Measurements from ENCODE around the gene ATG4C.
A peak's percentile ranks its signal among the peaks of the same experiment; 100 is the strongest.

ATG4C gene

DNA sequence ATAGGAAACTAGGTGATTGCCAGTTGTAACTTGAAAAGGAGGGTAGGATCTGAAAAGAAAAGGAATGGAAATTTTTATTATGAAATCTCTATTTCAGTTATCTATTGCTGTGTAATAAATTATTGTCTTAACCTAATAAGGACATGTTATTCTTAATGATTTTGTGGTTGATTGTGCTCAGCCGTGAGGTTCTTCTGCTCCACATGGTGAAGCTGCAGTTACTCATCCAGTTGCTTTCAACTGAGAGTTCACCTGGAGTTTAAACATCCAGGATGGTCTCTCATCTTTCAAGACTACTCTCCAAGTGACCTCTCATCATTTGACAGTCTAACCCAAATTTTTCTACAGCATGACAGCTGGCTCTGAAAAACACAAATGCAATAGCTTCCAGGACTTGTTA lies 96.0 kb downstream of the ATG4C start:
- TF ChIP-seq POLR2AphosphoS5 (IDR thresholded peaks at IDR 0.05; ENCODE audit: borderline replicate concordance, low read depth, low read length) (no peak), EZH2 (IDR thresholded peaks at IDR 0.05) (no peak)
- H3K9ac ChIP-seq (ENCODE audit: insufficient read length), result no peak overlapping the region
- H3K27ac ChIP-seq, result no peak overlapping the region
- no peak overlapping the region for H3K4me3 ChIP-seq
- no peaks in the 10 kb centered on the region for H3K9me3 ChIP-seq (ENCODE audit: low read depth, low read length)
- DNase-seq (ENCODE audit: low read depth, low spot score), result no peak
- no peaks in the 10 kb centered on the region for H3K36me3 ChIP-seq (ENCODE audit: insufficient read depth, low read length)

GRCh38 chr1:62882201-62883104 lies 98.5 kb downstream of the ATG4C start:
- no peak overlapping the region for H3K27ac ChIP-seq
- H3K9ac ChIP-seq (ENCODE audit: insufficient read length), result no peak overlapping the region
- DNase-seq (ENCODE audit: low read depth, low spot score), result no peak
- H3K36me3 ChIP-seq (ENCODE audit: insufficient read depth, low read length), result no peaks in the 10 kb centered on the region
- H3K4me3 ChIP-seq, result no peak overlapping the region
- TF ChIP-seq FOXP2 (optimal IDR thresholded peaks at IDR 0.05; ENCODE audit: control extremely low read depth, extremely low read length, insufficient read depth), result no peak
- TF ChIP-seq POLR2AphosphoS5 (IDR thresholded peaks at IDR 0.05; ENCODE audit: borderline replicate concordance, low read depth, low read length), result no peak
- TF ChIP-seq EZH2 (IDR thresholded peaks at IDR 0.05), result no peak
- no peaks in the 10 kb centered on the region for H3K9me3 ChIP-seq (ENCODE audit: low read depth, low read length)

DNA sequence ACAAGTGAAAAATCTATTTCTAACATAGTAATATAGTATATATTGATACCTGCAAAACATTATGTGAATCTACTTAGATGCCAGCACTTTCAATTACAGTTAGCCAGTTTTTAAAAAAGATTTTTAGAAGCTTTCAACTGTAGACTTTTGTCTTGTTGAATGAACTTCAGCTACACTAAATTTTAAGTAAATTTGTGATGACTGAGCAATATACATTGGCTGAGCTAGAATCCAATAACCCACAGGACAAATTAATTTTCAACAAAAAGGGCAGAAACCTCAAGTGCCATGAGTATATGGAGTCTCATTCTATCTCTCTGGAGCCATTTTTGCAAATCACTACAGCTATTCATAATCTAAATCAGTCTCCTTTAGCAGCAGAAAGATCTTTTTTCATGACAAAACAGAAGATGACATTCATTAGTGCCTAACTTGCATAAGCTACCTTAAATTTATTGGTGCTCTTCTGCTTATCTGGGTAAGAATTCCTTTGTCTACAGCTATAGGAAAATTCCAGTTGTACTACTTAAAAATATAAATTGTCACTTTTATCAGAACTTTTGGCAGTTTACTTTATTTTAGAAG lies 100.3 kb downstream of the ATG4C start:
- no peak for TF ChIP-seq EZH2 (IDR thresholded peaks at IDR 0.05)
- no peak for TF ChIP-seq POLR2AphosphoS5 (IDR thresholded peaks at IDR 0.05; ENCODE audit: borderline replicate concordance, low read depth, low read length)
- no peak for TF ChIP-seq FOXP2 (optimal IDR thresholded peaks at IDR 0.05; ENCODE audit: control extremely low read depth, extremely low read length, insufficient read depth)
- no peak overlapping the region for H3K27ac ChIP-seq
- H3K4me3 ChIP-seq, result no peak overlapping the region
- no peaks in the 10 kb centered on the region for H3K9me3 ChIP-seq (ENCODE audit: low read depth, low read length)
- H3K9ac ChIP-seq (ENCODE audit: insufficient read length), result no peak overlapping the region
- DNase-seq (ENCODE audit: low read depth, low spot score), result no peak
- no peaks in the 10 kb centered on the region for H3K36me3 ChIP-seq (ENCODE audit: insufficient read depth, low read length)

DNA sequence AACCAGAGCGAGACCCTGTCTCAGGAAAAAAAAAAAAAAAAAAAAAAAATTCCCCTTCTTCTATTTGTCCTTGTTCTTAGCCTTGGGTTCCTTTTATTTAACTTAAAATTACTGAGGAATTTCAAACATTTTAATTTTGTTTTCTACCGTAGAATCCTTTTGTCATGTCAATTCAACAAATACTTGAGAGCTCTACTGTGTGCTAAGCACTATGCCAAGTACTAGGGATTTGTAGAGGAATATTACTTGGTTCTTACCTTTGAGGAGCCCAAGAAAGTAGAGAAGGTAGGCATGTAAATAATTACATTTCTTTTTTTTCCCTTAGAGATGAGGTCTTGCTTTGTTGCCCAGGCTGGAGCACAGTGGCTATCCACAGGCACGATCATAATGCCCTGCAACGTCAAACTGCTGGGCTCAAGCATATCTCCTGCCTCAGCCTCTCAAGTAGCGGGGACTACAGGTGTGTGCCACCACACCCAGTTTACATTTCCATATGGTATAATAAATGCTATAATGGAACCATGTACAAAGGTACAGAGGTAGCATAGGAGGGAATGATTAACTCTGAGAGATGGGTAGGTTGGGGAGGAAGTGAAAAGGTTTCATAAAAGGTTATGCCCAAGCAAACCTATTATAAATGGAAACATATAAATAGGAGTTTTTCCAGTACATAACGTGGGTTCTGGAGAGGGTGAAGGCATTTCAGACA lies 104.0 kb downstream of the ATG4C start:
- no peak overlapping the region for H3K4me3 ChIP-seq
- H3K9me3 ChIP-seq (ENCODE audit: low read depth, low read length), result no peaks in the 10 kb centered on the region
- H3K36me3 ChIP-seq (ENCODE audit: insufficient read depth, low read length), result no peaks in the 10 kb centered on the region
- H3K9ac ChIP-seq (ENCODE audit: insufficient read length), result no peak overlapping the region
- DNase-seq (ENCODE audit: low read depth, low spot score), result no peak
- no peak overlapping the region for H3K27ac ChIP-seq
- TF ChIP-seq FOXP2 (optimal IDR thresholded peaks at IDR 0.05; ENCODE audit: control extremely low read depth, extremely low read length, insufficient read depth) (no peak), POLR2AphosphoS5 (IDR thresholded peaks at IDR 0.05; ENCODE audit: borderline replicate concordance, low read depth, low read length) (no peak), EZH2 (IDR thresholded peaks at IDR 0.05) (no peak)

- H3K4me3 ChIP-seq, result no peak overlapping the region
- no peaks in the 10 kb centered on the region for H3K9me3 ChIP-seq (ENCODE audit: low read depth, low read length)
- H3K36me3 ChIP-seq (ENCODE audit: insufficient read depth, low read length), result no peaks in the 10 kb centered on the region
- DNase-seq (ENCODE audit: low read depth, low spot score), result peak; percentile 77
- no peak overlapping the region for H3K9ac ChIP-seq (ENCODE audit: insufficient read length)
- no peak overlapping the region for H3K27ac ChIP-seq
- TF ChIP-seq POLR2AphosphoS5 (IDR thresholded peaks at IDR 0.05; ENCODE audit: borderline replicate concordance, low read depth, low read length) (no peak; the same call in 1 of the 2 replicates), FOXP2 (optimal IDR thresholded peaks at IDR 0.05; ENCODE audit: control extremely low read depth, extremely low read length, insufficient read depth) (no peak)
Observed at GRCh38 chr1:62891956-62892562, 108.1 kb downstream of the ATG4C start.

- H3K4me3 ChIP-seq, result no peak overlapping the region
- DNase-seq (ENCODE audit: low read depth, low spot score), result no peak
- no peaks in the 10 kb centered on the region for H3K9me3 ChIP-seq (ENCODE audit: low read depth, low read length)
- no peak overlapping the region for H3K27ac ChIP-seq
- no peak overlapping the region for H3K9ac ChIP-seq (ENCODE audit: insufficient read length)
- H3K36me3 ChIP-seq (ENCODE audit: insufficient read depth, low read length), result no peaks in the 10 kb centered on the region
- no peak for TF ChIP-seq POLR2AphosphoS5 (IDR thresholded peaks at IDR 0.05; ENCODE audit: borderline replicate concordance, low read depth, low read length)
- TF ChIP-seq FOXP2 (optimal IDR thresholded peaks at IDR 0.05; ENCODE audit: control extremely low read depth, extremely low read length, insufficient read depth), result no peak
- no peak for TF ChIP-seq EZH2 (IDR thresholded peaks at IDR 0.05)
Observed at GRCh38 chr1:62897788-62898187, 113.9 kb downstream of the ATG4C start.

GRCh38 chr1:62900566-62900965 lies 116.6 kb downstream of the ATG4C start:
- TF ChIP-seq FOXP2 (optimal IDR thresholded peaks at IDR 0.05; ENCODE audit: control extremely low read depth, extremely low read length, insufficient read depth) (no peak), POLR2AphosphoS5 (IDR thresholded peaks at IDR 0.05; ENCODE audit: borderline replicate concordance, low read depth, low read length) (no peak), EZH2 (IDR thresholded peaks at IDR 0.05) (no peak)
- H3K27ac ChIP-seq, result no peak overlapping the region
- no peaks in the 10 kb centered on the region for H3K36me3 ChIP-seq (ENCODE audit: insufficient read depth, low read length)
- H3K9ac ChIP-seq (ENCODE audit: insufficient read length), result no peak overlapping the region
- no peak overlapping the region for H3K4me3 ChIP-seq
- DNase-seq (ENCODE audit: low read depth, low spot score), result no peak
- no peaks in the 10 kb centered on the region for H3K9me3 ChIP-seq (ENCODE audit: low read depth, low read length)

DNA sequence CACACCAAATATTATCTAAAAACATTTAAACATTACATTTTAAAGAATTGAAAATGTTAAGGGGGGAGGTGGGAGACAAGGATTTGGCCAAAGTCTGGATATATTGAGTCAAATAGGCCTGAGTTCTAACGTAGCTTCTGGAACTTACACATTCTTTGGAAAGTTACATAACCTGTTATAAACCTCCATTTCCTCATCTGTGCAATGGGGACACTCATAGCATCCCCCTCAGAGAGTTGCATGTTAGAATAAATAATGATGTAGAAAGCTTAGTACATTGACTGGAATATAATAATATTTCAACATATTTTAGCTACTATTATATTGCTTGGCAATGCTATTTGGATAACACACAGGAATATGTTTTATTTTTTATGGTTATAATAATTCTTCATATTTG lies 117.7 kb downstream of the ATG4C start:
- Histone ChIP-seq H3K9me3 (ENCODE audit: low read depth, low read length) (no peaks in the 10 kb centered on the region), H3K4me3 (no peak overlapping the region), H3K9ac (ENCODE audit: insufficient read length) (no peak overlapping the region), H3K27ac (no peak overlapping the region), H3K36me3 (ENCODE audit: insufficient read depth, low read length) (no peaks in the 10 kb centered on the region)
- TF ChIP-seq POLR2AphosphoS5 (IDR thresholded peaks at IDR 0.05; ENCODE audit: borderline replicate concordance, low read depth, low read length) (no peak), EZH2 (IDR thresholded peaks at IDR 0.05) (no peak), FOXP2 (optimal IDR thresholded peaks at IDR 0.05; ENCODE audit: control extremely low read depth, extremely low read length, insufficient read depth) (no peak)
- DNase-seq (ENCODE audit: low read depth, low spot score), result no peak

All from SK-N-MC (cell line).